Germinal center (tissue), 1 donor: Measurements from ENCODE around the gene C1QTNF5.

ENCODE experiments used
- DNase-seq: peaks from one replicate; pipeline ENCODE4 v3.0.0; 2012; ENCODE audit warnings: mixed read lengths, low spot score

The C1QTNF5 gene

DNA sequence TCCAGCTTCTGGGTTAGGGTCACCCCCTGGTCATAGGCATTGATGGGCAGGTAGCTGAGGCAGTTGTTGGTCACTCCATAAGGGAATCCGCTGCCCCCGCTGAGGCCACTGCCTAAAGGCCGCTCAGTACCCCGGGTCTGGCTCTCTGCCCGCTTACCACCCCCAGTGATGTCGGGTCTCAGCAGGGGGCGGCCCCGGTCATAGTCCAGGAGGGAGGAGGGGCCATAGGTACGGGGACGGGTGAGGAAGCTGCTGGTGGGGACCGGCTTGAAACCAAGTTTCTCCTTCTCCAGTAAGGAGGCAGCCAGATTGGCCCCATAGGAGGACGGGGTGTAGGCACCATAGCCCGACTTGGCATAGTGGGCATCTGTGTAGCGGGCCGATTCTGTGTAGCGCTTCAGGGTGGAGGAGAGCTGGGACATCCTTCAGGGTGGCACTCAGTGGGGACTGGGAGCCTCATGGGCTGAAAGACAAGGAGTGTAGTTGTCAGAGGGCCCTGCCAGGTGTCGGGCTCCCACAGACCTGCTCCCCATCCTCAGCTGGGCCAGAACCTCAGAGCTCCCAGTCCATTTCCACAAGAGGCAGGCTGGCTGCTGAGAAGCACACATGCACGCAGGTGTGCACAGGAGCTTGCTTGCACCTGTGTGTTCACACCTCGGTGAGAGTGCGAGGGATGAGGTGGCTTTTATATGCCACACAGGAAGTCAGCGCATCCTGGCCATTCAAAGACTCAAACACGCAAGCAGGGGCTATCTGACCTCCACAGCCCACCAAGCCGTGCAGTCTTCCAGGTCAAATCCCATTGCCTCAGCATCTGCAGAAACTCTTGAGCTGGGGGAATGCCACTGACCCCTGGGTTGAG, 32.6 kb upstream of the C1QTNF5 start:
- no peak for DNase-seq

DNA sequence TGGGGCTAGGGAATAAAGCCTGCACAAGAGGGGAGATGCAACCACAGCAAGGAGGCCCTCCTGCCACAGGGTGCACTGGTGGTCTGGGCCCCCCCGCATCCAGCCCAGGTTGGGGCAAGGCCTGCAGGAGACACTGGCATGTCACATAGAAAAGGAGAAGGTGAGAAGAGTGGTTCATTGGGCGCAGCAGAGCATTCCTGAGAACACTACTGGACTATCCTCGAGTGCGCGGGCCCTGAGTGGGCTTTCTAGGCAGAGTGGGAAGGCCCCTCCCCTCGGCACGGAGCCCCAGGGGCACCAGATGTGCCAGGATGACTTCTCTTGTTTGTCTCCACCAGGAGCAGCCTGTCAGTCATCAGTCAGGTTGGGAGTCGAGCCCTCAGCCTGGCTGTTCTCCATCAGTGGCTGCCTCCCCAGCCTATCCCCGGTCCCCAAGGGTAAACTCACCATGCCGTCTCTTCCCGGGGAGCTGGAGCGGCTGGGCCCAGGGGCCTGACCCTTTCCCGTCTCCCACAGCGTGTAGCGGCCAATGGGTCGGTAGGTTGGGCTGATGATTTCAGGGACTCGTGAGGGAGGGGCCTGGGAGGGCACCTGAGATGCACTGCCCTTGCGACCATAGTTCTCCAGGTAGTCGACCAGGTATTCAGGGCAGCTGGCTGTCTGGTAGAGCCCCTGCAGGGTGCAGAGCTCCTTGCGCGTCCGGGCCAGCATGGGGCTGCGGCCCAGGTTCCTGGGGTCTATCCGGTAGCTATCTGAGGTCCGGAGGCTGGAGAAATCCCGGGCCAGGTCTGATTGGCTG, 31.8 kb upstream of the C1QTNF5 start:
- DNase-seq: no peak

DNA sequence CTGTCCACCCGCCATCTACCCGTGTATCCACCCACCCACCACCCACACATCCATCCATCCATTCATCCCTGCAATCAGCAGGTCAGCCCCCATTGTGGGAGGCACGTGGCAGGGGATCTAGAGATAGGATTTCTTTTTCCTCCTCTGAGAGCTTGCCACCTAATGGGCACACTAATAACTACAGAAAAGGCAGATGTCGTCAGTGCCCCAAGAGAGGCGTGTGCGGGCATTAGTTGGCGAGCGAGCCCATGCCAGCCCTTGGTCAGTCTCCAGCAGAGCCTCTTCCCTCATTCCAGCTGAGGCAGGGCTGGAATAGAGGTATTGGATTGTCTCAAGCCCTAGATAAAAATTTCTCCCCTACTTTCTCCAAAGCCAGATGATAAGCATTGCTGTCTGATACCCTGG, 31.1 kb upstream of the C1QTNF5 start:
- no peak for DNase-seq

- no peak for DNase-seq
These were observed 30.5 kb upstream of the C1QTNF5 start for GRCh38 chr11:119371067-119371601.

GRCh38 chr11:119370486-119371046, 29.9 kb upstream of the C1QTNF5 start:
- no peak for DNase-seq

DNA sequence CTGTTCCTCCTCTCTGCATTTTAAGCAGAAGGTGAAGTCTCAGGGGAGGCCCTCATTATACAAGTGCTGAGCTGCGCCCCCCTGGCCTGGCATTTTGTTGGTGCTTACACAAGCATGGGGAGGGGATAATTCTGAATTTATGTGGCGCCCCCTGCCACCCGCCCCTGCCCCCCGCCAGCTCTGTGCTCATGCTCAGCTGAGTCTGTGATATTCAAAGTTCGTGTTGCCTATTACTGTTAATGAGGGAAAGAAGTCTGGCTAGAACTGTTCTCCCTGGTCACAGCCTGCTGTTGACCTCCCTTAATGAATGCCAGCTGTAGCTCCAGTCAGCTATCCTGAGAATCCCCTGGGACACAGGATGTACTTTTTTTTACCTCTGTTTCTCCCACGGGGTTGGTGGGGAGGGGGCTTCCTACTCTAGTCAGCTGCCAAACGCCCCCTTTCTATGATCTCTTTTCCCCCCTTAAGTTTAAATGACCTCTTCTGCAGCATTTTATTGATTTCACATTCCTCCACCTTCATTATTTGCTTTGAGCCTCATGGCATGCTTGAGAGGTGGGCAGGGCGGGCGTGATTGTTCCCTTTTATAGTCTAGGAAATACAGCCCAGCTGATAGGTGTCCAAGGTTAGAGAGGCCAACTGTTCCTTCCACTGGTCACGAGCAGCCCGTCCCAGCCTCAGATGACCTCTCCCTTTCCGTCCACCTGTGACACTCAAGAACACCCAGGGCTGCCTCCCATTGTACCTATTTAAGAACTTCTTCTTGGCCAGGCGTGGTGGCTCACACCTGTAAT, 28.6 kb upstream of the C1QTNF5 start:
- DNase-seq: no peak

DNA sequence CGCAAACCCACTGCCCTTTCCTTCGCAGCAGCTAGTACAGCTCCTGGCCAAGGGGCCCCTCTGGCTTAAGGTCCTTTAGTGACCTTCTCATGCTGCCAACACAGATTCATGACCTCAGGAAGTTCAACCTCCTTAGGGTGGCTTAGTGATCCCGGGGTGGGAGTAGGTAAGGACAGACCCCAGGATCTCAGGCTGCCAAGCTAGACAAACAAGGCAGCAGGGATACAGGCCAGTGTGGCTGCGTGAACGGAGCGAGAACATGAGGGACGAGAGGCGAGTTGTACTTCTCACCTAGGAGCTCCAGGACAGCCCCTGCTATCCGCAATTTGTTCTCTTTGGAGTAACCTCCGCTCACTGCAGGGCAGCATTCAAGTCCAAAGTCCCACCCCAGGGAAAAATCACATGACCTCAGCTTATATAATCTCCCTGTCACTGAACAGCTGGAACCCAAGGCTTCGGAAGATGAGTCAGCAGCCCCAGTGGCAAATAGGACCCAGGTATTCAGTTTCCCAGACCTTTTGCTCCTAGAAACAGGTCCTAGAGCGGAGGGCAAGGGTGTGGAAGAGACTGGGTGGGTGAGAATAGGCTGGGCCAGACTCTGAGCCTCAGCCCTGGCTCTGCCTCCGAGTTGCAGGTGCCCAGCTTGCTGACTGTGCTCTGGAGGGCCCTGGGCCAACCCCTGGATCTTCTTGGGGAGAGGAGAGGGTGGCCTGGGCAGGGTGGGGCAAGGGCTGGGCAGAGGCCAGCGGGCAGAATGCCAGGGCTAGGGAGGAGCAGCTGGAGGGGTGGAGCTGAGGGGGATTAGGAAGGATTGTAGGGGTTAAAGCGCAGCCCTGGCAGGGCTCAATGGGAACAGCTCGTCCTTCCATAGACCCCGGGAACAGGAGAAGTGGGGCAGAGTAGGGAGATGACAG, 27.7 kb upstream of the C1QTNF5 start:
- DNase-seq: no peak

- DNase-seq: no peak
These were observed 27.0 kb upstream of the C1QTNF5 start for GRCh38 chr11:119367661-119368120.

- no peak for DNase-seq
These were observed 26.3 kb upstream of the C1QTNF5 start for GRCh38 chr11:119366690-119367620.

DNA sequence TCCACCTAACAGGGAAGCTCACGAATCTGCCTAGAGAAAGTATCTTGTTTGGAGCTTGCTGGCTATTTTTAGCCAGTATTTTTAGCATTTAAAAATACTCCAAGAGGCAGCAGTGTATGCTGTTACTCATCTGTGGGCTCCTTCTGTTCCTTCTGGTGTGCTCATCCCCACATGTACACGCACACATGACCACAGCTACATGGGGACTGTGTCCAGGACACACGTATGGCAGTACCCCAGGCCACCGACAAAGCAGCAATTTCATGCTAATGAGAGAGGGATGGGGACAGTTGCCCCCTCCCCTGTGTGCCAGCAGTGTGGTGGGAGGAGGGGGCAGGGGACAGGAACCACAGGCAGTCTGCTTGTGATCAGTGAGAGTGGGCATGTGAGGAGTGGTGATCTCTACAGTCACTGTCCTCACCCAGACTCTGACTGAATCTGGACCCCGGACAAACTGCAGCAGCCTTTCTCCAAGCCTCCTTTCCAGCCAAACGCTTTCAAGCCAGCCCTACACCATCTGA, 24.4 kb upstream of the C1QTNF5 start:
- DNase-seq: no peak

DNA sequence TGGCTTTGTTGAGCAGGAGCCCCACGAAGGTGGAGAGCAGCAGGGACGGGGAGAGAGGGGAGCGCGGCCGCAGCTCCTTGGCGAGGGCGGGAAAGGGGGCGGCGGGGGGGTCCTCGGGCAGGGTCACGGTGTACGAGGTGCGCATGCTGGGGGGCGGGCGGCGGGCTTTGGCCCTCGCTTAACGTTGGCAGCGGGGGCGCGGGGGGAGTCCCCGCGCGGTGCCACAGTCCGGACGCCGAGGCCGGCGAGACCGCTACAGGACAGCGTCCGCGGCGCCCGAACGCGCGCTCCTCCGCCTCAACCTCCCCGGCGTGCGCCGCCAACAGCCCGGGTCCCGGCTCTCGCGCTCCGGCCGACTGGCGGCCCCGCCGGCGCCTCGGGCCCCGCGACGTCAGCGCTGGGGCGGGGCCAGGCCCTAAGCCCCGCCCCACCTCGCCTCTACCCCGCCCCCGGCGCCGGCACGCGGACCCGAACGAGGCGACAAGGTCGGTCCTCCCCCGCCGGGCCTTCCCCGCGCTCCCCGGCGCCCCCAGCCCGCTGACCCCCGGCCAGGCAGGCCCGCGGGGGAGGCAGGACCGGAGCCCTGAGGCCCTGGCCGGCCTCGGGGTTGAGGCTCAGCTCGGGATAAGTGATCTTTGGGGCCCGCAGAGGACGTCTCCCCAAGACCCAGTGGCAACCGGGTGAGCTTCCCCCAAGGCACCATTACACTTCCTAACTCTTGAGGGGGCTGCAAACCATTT, 23.3 kb upstream of the C1QTNF5 start:
- peak; percentile 87 for DNase-seq

GRCh38 chr11:119363081-119363850, 22.6 kb upstream of the C1QTNF5 start:
- DNase-seq: no peak

- no peak for DNase-seq
These were observed 22.0 kb upstream of the C1QTNF5 start for GRCh38 chr11:119362741-119363080.

DNA sequence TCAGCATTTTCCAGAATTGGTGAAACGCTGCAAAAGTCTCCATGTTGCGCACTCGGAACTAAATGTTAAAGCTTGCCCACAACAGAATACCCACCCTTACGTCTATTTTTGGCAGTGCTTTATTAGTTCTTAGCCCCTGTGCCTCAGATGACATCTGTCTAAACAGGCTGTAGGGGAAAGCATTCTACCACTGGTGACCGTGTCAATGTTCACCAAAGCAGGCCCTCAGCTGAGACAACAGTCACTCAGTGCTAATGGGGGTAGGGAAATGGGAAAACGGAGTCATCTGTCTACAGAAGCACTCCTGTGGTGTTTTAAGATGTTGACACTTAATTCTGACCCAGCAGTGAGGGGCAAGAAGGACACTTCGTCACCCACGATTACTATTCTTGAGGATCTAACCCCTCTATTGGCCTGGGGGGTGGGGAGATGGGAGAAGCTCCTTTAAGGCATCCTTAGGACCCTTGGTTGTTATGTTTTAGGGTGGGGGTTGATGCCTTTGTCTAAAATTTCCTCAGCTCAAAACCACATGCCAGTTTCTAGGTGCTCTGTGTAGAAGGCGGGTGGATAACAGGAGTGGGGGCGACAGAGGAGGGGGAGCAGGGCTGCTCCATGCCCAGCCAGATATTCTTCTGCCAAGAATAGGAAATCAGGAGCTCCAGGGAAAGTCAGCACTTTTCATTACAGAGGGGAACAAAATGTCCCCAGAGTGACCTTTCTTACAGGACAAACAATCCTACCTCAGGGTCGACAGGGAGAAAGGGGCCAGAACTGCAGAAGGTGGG, 21.4 kb upstream of the C1QTNF5 start:
- no peak for DNase-seq

DNA sequence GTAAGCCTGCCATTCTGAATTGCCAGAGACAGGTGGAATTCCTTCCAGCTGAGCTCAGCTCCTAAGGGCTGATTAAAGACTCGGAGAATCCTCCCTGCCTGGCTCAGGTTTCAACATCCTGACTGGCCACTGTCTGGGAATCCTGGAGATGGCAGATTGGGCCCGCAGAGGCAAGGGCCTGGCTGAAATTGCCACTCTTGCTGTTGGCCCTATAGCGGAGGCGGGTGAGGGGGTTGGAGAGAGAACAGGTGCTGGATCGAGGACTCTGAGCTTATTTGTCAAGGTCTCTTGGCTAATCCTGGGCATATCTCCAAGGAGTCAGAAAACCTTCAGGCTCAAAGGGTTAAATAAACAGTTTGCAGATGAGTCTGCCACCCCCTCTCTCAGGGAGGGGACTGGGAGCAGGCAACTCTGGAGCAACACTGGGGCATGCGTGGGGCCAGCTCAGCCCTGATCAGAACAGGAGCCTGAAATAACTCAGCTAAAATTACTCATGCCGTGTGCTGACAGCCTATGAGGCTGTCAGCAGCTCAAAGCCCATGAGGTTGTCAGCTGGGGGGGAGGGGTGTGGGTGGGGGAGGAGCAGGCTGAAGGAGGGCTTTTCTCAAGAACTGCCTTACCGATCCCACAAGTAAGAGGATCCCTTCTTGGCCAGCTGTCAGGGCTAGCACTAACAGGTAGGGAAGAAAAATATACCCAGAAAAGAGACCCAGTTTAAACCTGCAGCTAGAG, 20.5 kb upstream of the C1QTNF5 start:
- no peak for DNase-seq
